ENCODE data around the gene OR9Q2.
"Not testable (repeated sequence)": the region's sequence is repeated elsewhere in the genome, so short reads cannot be mapped to it uniquely, and the experiment has no call there.

Gene OR9Q2

GRCh38 chr11:58195939-58196338, 7.1 kb downstream of the OR9Q2 start:
- H3K9me2 ChIP-seq (ENCODE audit: low read depth, low read length), result no peaks in the 10 kb centered on the region
- no peak overlapping the region for H3K27ac ChIP-seq (ENCODE audit: low read depth, low read length, poor library complexity, severe bottlenecking)
- 0 out of 2 replicates have a peak, but pooled peaks cover 3% of the 10 kb centered on the region for H3K9me3 ChIP-seq (ENCODE audit: low read length)
- no peak overlapping the region for H3K4me2 ChIP-seq (ENCODE audit: low read length)
- no peak overlapping the region for H3K9ac ChIP-seq (ENCODE audit: low read length)
- no peaks in the 10 kb centered on the region for H3F3A ChIP-seq (ENCODE audit: insufficient read depth, low read length)
- H3K27me3 ChIP-seq (ENCODE audit: insufficient read depth, low read length), result no peaks in the 10 kb centered on the region
- no peaks in the 10 kb centered on the region for H3K36me3 ChIP-seq (ENCODE audit: insufficient read depth, low read length)
- H2AFZ ChIP-seq (ENCODE audit: low read length), result no peak overlapping the region
- no peaks in the 10 kb centered on the region for H3K79me2 ChIP-seq (ENCODE audit: insufficient read depth, low read length)
- TF ChIP-seq EZH2 (IDR thresholded peaks at IDR 0.05; ENCODE audit: borderline replicate concordance, low read length), result no peak
- no peak for TF ChIP-seq CTCF (IDR thresholded peaks at IDR 0.05; ENCODE audit: low read length)
- H3K4me1 ChIP-seq (ENCODE audit: insufficient read depth, low read length, severe bottlenecking), result no peaks in the 10 kb centered on the region
- H3K4me3 ChIP-seq (ENCODE audit: low read depth, low read length, poor library complexity, severe bottlenecking), result no peak overlapping the region
- no peaks in the 10 kb centered on the region for H4K20me1 ChIP-seq (ENCODE audit: insufficient read depth, low read length)

GRCh38 chr11:58199271-58199670, 10.4 kb downstream of the OR9Q2 start:
- no peaks in the 10 kb centered on the region for H4K20me1 ChIP-seq (ENCODE audit: insufficient read depth, low read length)
- H3K4me1 ChIP-seq (ENCODE audit: insufficient read depth, low read length, severe bottlenecking), result no peaks in the 10 kb centered on the region
- H3K9me3 ChIP-seq (ENCODE audit: low read length), result 0 out of 2 replicates have a peak, but pooled peaks cover 3% of the 10 kb centered on the region
- no peak overlapping the region for H3K9ac ChIP-seq (ENCODE audit: low read length)
- no peak overlapping the region for H3K4me3 ChIP-seq (ENCODE audit: low read depth, low read length, poor library complexity, severe bottlenecking)
- TF ChIP-seq EZH2 (IDR thresholded peaks at IDR 0.05; ENCODE audit: borderline replicate concordance, low read length), result no peak
- TF ChIP-seq CTCF (IDR thresholded peaks at IDR 0.05; ENCODE audit: low read length), result no peak
- H3K79me2 ChIP-seq (ENCODE audit: insufficient read depth, low read length), result no peaks in the 10 kb centered on the region
- H3F3A ChIP-seq (ENCODE audit: insufficient read depth, low read length), result no peaks in the 10 kb centered on the region
- H3K4me2 ChIP-seq (ENCODE audit: low read length), result no peak overlapping the region
- no peak overlapping the region for H3K27ac ChIP-seq (ENCODE audit: low read depth, low read length, poor library complexity, severe bottlenecking)
- H3K9me2 ChIP-seq (ENCODE audit: low read depth, low read length), result no peaks in the 10 kb centered on the region
- H3K36me3 ChIP-seq (ENCODE audit: insufficient read depth, low read length), result no peaks in the 10 kb centered on the region
- no peaks in the 10 kb centered on the region for H3K27me3 ChIP-seq (ENCODE audit: insufficient read depth, low read length)
- H2AFZ ChIP-seq (ENCODE audit: low read length), result no peak overlapping the region

- H3K79me2 ChIP-seq (ENCODE audit: insufficient read depth, low read length), result no peaks in the 10 kb centered on the region
- H3K9me3 ChIP-seq (ENCODE audit: low read length), result no peaks in the 10 kb centered on the region
- H3K4me2 ChIP-seq (ENCODE audit: low read length), result no peak within 1 kb of the TSS
- no peaks in the 10 kb centered on the region for H3K4me1 ChIP-seq (ENCODE audit: insufficient read depth, low read length, severe bottlenecking)
- H3K9me2 ChIP-seq (ENCODE audit: low read depth, low read length), result no peaks in the 10 kb centered on the region
- no peak within 1 kb of the TSS for H2AFZ ChIP-seq (ENCODE audit: low read length)
- no peak for TF ChIP-seq EZH2 (IDR thresholded peaks at IDR 0.05; ENCODE audit: borderline replicate concordance, low read length)
- TF ChIP-seq CTCF (IDR thresholded peaks at IDR 0.05; ENCODE audit: low read length), result no peak
- no peak within 1 kb of the TSS for H3K4me3 ChIP-seq (ENCODE audit: low read depth, low read length, poor library complexity, severe bottlenecking)
- no peaks in the 10 kb centered on the region for H4K20me1 ChIP-seq (ENCODE audit: insufficient read depth, low read length)
- H3K27me3 ChIP-seq (ENCODE audit: insufficient read depth, low read length), result no peaks in the 10 kb centered on the region
- no peak within 1 kb of the TSS for H3K9ac ChIP-seq (ENCODE audit: low read length)
- no peaks in the 10 kb centered on the region for H3F3A ChIP-seq (ENCODE audit: insufficient read depth, low read length)
- H3K36me3 ChIP-seq (ENCODE audit: insufficient read depth, low read length), result no peaks in the 10 kb centered on the region
- H3K27ac ChIP-seq (ENCODE audit: low read depth, low read length, poor library complexity, severe bottlenecking), result no peak within 1 kb of the TSS
These were observed 15.2 kb downstream of the OR9Q2 start, which contains the start of gene OR1S2 for GRCh38 chr11:58204042-58204441. Gene OR1S2 (minus strand): TSS chr11:58204142. CDS start chr11:58204142, 0 bp downstream.

GRCh38 chr11:58212420-58212819, 23.6 kb downstream of the OR9Q2 start, which contains the start of gene OR1S1:
Gene OR1S1 (plus strand): TSS chr11:58212720.
- H3K9me3 ChIP-seq (ENCODE audit: low read length); H3K36me3 ChIP-seq (ENCODE audit: insufficient read depth, low read length); H3K4me3 ChIP-seq (ENCODE audit: low read depth, low read length, poor library complexity, severe bottlenecking); H3K27me3 ChIP-seq (ENCODE audit: insufficient read depth, low read length); H3K9me2 ChIP-seq (ENCODE audit: low read depth, low read length); H3K4me2 ChIP-seq (ENCODE audit: low read length); H3K27ac ChIP-seq (ENCODE audit: low read depth, low read length, poor library complexity, severe bottlenecking); H3F3A ChIP-seq (ENCODE audit: insufficient read depth, low read length); H3K79me2 ChIP-seq (ENCODE audit: insufficient read depth, low read length); H2AFZ ChIP-seq (ENCODE audit: low read length); H3K4me1 ChIP-seq (ENCODE audit: insufficient read depth, low read length, severe bottlenecking); H4K20me1 ChIP-seq (ENCODE audit: insufficient read depth, low read length); H3K9ac ChIP-seq (ENCODE audit: low read length): not testable (repeated sequence)
